ENCODE measurements around the gene IL4R.
A peak's percentile ranks its signal among the peaks of the same experiment; 100 is the strongest.

Gene IL4R

GRCh38 chr16:27363246-27363632 lies 49.5 kb downstream of the IL4R start:
- no peak for DNase-seq

GRCh38 chr16:27363797-27364196 lies 50.0 kb downstream of the IL4R start:
- no peak for DNase-seq

GRCh38 chr16:27364493-27365141 lies 50.8 kb downstream of the IL4R start:
- no peak for DNase-seq

- DNase-seq = no peak
These were observed 51.6 kb downstream of the IL4R start for GRCh38 chr16:27365142-27366089.

- DNase-seq = no peak
These were observed 53.1 kb downstream of the IL4R start for GRCh38 chr16:27366687-27367460.

- DNase-seq = peak; percentile 87
These were observed 53.9 kb downstream of the IL4R start for GRCh38 chr16:27367461-27368357.

GRCh38 chr16:27368358-27368722 lies 54.6 kb downstream of the IL4R start:
- no peak for DNase-seq

- DNase-seq = no peak
These were observed 56.0 kb downstream of the IL4R start for GRCh38 chr16:27369806-27370205.

GRCh38 chr16:27370318-27370717 lies 56.5 kb downstream of the IL4R start:
- no peak for DNase-seq

GRCh38 chr16:27373312-27373711 lies 59.5 kb downstream of the IL4R start:
- no peak for DNase-seq

- peak; percentile 57 for DNase-seq
These were observed 60.5 kb downstream of the IL4R start for GRCh38 chr16:27374221-27374803.

- peak; percentile 61 for DNase-seq
These were observed 61.1 kb downstream of the IL4R start for GRCh38 chr16:27374804-27375425.

GRCh38 chr16:27377666-27378485 lies 64.1 kb downstream of the IL4R start:
- peak; percentile 63 for DNase-seq

GRCh38 chr16:27378871-27379481 lies 65.2 kb downstream of the IL4R start:
- DNase-seq = peak; percentile 63

- DNase-seq = no peak
These were observed 66.1 kb downstream of the IL4R start for GRCh38 chr16:27379919-27380318.

- DNase-seq = no peak
These were observed 67.5 kb downstream of the IL4R start for GRCh38 chr16:27381236-27381635.

GRCh38 chr16:27381974-27382855 lies 68.4 kb downstream of the IL4R start:
- no peak for DNase-seq

GRCh38 chr16:27383556-27384243 lies 69.9 kb downstream of the IL4R start:
- DNase-seq = no peak
